Measurements from ENCODE around the gene ABHD18. TPM values are rescaled to one million over a fixed set of nuclear protein-coding genes. Genes with fewer than 3 reads are reported as not detected.

The ABHD18 gene
- 10 to 100 TPM; 12.9 to 18.4 (median 17.1) TPM for total RNA-seq
- 1 to 10 TPM; 3.1 to 4.0 (median 4.0) TPM for polyA plus RNA-seq
- long read RNA-seq, donor 1 = 0 reads
- long read RNA-seq, donor 2 = 0 reads

GRCh38 chr4:127965062-127965802 is at the start of gene ABHD18, which contains the start of gene MFSD8:
Gene ABHD18, plus strand, starts transcription at chr4:127965406. Its CDS starts 17,550 bp downstream, at chr4:127982956.
Gene MFSD8, minus strand, starts transcription at chr4:127965173. Its CDS starts 40 bp downstream, at chr4:127965133.
- peak; percentile 100 for DNase-seq
- Histone ChIP-seq H3K36me3 (peaks cover 0 to 3% (median 0%) of the 10 kb centered on the region in 6 donors), H3K4me3 (peak within 1 kb of the TSS; percentile 76 to 95 (median 84)), H3K9me3 (no peaks in the 10 kb centered on the region), H3K27ac (peak within 1 kb of the TSS; percentile 84 to 99 (median 96)), H3K4me1 (peaks cover 10 to 75% (median 48%) of the 10 kb centered on the region in 6 donors), H3K27me3 (replicated peaks in 1 of 7) (no peaks in the 10 kb centered on the region)
- intact Hi-C loops (cut with DNase I; ENCODE audit: low total_unique reads) = loop anchor here (10.0 kb wide), 2 partner anchors 80 to 100 kb away; partner anchors contain the start of genes LARP1B and PLK4
- TF ChIP-seq CTCF (IDR thresholded peaks at IDR 0.05 in 8 of 11, conservative IDR thresholded peaks at IDR 0.05 in 3 of 11) (peak in 10 of 11 experiments; percentile 14 to 50 (median 38)), POLR2A (IDR thresholded peaks at IDR 0.05) (peak; percentile 16 to 46 (median 37)), POLR2AphosphoS5 (IDR thresholded peaks at IDR 0.05) (peak; percentile 93 to 98 (median 96))
- 0 to 2% (median 0%) methylated on average over 15 to 69 of the region's 69 CpGs for WGBS, 5 donors

GRCh38 chr4:127916512-127916911 is 48.7 kb upstream of the ABHD18 start:
- Histone ChIP-seq H3K36me3 (peaks cover 0 to 55% (median 30%) of the 10 kb centered on the region in 6 donors), H3K4me1 (no peaks in the 10 kb centered on the region), H3K9me3 (peaks cover 0 to 3% (median 0%) of the 10 kb centered on the region in 8 donors), H3K4me3 (no peak overlapping the region), H3K27me3 (replicated peaks in 1 of 7) (no peaks in the 10 kb centered on the region), H3K27ac (no peak overlapping the region)
- no peak for DNase-seq
- intact Hi-C loops (cut with DNase I; ENCODE audit: low total_unique reads) = no loop called here
- TF ChIP-seq POLR2AphosphoS5 (IDR thresholded peaks at IDR 0.05) (no peak), CTCF (IDR thresholded peaks at IDR 0.05 in 8 of 11, conservative IDR thresholded peaks at IDR 0.05 in 3 of 11) (no peak), POLR2A (IDR thresholded peaks at IDR 0.05) (no peak)
- 90 to 97% (median 97%) methylated on average over 3 of the region's 3 CpGs for WGBS, 5 donors

GRCh38 chr4:127917151-127917550 is 48.1 kb upstream of the ABHD18 start:
- Histone ChIP-seq H3K9me3 (no peaks in the 10 kb centered on the region), H3K36me3 (peaks cover 0 to 61% (median 33%) of the 10 kb centered on the region in 6 donors), H3K27ac (no peak overlapping the region), H3K4me1 (no peaks in the 10 kb centered on the region), H3K4me3 (no peak overlapping the region), H3K27me3 (replicated peaks in 1 of 7) (no peaks in the 10 kb centered on the region)
- DNase-seq = no peak
- TF ChIP-seq POLR2AphosphoS5 (IDR thresholded peaks at IDR 0.05) (no peak), CTCF (IDR thresholded peaks at IDR 0.05 in 8 of 11, conservative IDR thresholded peaks at IDR 0.05 in 3 of 11) (no peak), POLR2A (IDR thresholded peaks at IDR 0.05) (no peak)
- intact Hi-C loops (cut with DNase I; ENCODE audit: low total_unique reads) = no loop called here

- intact Hi-C loops (cut with DNase I; ENCODE audit: low total_unique reads) = no loop called here
- Histone ChIP-seq H3K4me1 (no peaks in the 10 kb centered on the region), H3K4me3 (no peak overlapping the region), H3K27ac (no peak overlapping the region), H3K36me3 (peaks cover 0 to 89% (median 33%) of the 10 kb centered on the region in 6 donors), H3K27me3 (replicated peaks in 1 of 7) (no peaks in the 10 kb centered on the region), H3K9me3 (peaks cover 0 to 2% (median 0%) of the 10 kb centered on the region in 8 donors)
- DNase-seq = no peak
- WGBS, 5 donors = 93 to 98% (median 98%) methylated on average over 3 of the region's 3 CpGs
- TF ChIP-seq POLR2A (IDR thresholded peaks at IDR 0.05) (no peak), POLR2AphosphoS5 (IDR thresholded peaks at IDR 0.05) (no peak), CTCF (IDR thresholded peaks at IDR 0.05 in 8 of 11, conservative IDR thresholded peaks at IDR 0.05 in 3 of 11) (no peak)
Measured at GRCh38 chr4:127920521-127920920, 44.7 kb upstream of the ABHD18 start.

Measured in spleen (tissue), 13 donors.